Gastroesophageal sphincter (tissue), 4 donors: ENCODE measurements around the gene TEX22. TPM values are rescaled to one million over a fixed set of nuclear protein-coding genes. Genes with fewer than 3 reads are reported as not detected.
"Not testable (repeated sequence)": the region's sequence is repeated elsewhere in the genome, so short reads cannot be mapped to it uniquely, and the experiment has no call there.

ENCODE experiments used
- ATAC-seq: fragments of 150-250 bp; one replicate; pipeline ENCODE4 v1.9.1; 2016; ENCODE audit warnings: mild to moderate bottlenecking, moderate library complexity
- H3K27ac ChIP-seq, 4 donors: fragments of 200-600 bp; sonication (generic) in 3 of 4; 1 replicate in 3 of 4; 2 replicates in 1 of 4; pipeline ENCODE4 v1.5.1; 2016 to 2019
- H3K27me3 ChIP-seq: fragments of 200-600 bp; sonication (generic); one replicate; pipeline ENCODE4 v1.5.1; 2019
- H3K36me3 ChIP-seq, 2 donors: fragments of 200-600 bp; sonication (generic); one replicate each; pipeline ENCODE4 v1.5.1; 2019; ENCODE audit warnings: control low read depth in 1 of 2
- H3K4me1 ChIP-seq, 3 donors: fragments of 200-600 bp; sonication (generic); 1 replicate in 2 of 3; 2 replicates in 1 of 3; pipeline ENCODE4 v1.5.1; 2016 to 2019; ENCODE audit warnings: control low read depth in 2 of 3
- H3K4me3 ChIP-seq, 2 donors: fragments of 200-600 bp; sonication (generic); one replicate each; pipeline ENCODE4 v1.5.1; 2019; ENCODE audit warnings: mild to moderate bottlenecking in 1 of 2, moderate library complexity in 1 of 2
- H3K9me3 ChIP-seq, 3 donors: fragments of 200-600 bp; sonication (generic); one replicate each; pipeline ENCODE4 v1.5.1; 2017 to 2019; ENCODE audit warnings: control low read depth in 2 of 3
- CTCF ChIP-seq, 4 experiments: fragments of 200-600 bp in 2 of 4; fragments of 450-650 bp in 2 of 4; sonication (generic) in 1 of 4; IDR thresholded peaks; one replicate each; pipeline ENCODE4 v1.5.1; 2017 to 2019; ENCODE audit warnings: antibody characterized with exemption in 4 of 4, mild to moderate bottlenecking in 2 of 4, moderate library complexity in 2 of 4
- EP300 ChIP-seq: sonication (generic); formaldehyde crosslinking; IDR thresholded peaks from one replicate; pipeline ENCODE4 v1.6.1; 2017; ENCODE audit warnings: antibody characterized with exemption, mild to moderate bottlenecking
- POLR2A ChIP-seq, 2 donors: fragments of 450-650 bp; IDR thresholded peaks; one replicate each; pipeline ENCODE4 v1.6.1; 2017; ENCODE audit warnings: antibody characterized with exemption in 2 of 2, mild to moderate bottlenecking in 2 of 2, moderate library complexity in 1 of 2
- POLR2AphosphoS5 ChIP-seq: sonication (generic); formaldehyde crosslinking; IDR thresholded peaks from one replicate; pipeline ENCODE4 v1.6.1; 2017; ENCODE audit warnings: antibody characterized with exemption
- WGBS, 2 donors: methylation state at CpG; one replicate each; pipeline ENCODE4 v1.1.5; 2018; ENCODE audit warnings: low coverage in 1 of 2; 5-methylcytosine and 5-hydroxymethylcytosine counted together
- total RNA-seq, 4 donors: library from RNA; depleted of rRNA; stranded (reverse); fragments of >200 nt; gene quantifications; one replicate each; pipeline ENCODE4 v1.1.0, GENCODE V29; 2016

The TEX22 gene
- total RNA-seq, 4 donors from 2014 or later: 0.42 TPM; not detected in 3

DNA sequence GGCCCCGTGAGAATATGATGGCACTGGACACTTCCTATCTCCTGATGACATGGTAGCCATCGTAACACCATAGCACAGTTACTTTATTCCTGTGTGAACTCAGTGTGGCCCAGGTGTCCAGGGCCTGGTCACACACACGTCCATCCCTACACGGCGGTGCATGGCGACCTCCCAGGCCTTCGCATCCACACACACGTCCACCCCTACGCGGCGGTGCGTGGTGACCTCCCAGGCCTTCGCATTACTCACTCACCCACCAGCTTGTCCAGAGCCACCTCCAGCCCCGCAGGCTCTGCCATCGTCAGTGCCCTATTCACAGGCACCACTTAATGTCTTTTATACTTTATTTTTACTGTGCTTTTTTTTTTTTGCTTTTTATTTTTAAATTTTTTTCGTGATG lies 39.4 kb upstream of the TEX22 start:
- Histone ChIP-seq H3K9me3 (no peaks in the 10 kb centered on the region), H3K27me3 (no peaks in the 10 kb centered on the region), H3K36me3 (peaks cover 0 to 67% of the 10 kb centered on the region in 2 donors), H3K27ac (no peak overlapping the region), H3K4me3 (no peak overlapping the region), H3K4me1 (peaks cover 0 to 2% (median 0%) of the 10 kb centered on the region in 3 donors)
- WGBS, 2 donors: 91 to 93% methylated on average over 12 to 13 of the region's 16 CpGs
- ATAC-seq: no peak
- no peak for TF ChIP-seq EP300
- no peak for TF ChIP-seq POLR2A (IDR thresholded peaks at IDR 0.05)
- no peak for TF ChIP-seq CTCF (IDR thresholded peaks at IDR 0.05)
- TF ChIP-seq POLR2AphosphoS5: no peak

GRCh38 chr14:105361412-105361811 lies 36.9 kb upstream of the TEX22 start:
- not testable (repeated sequence) for ATAC-seq, H3K4me3 ChIP-seq, H3K27ac ChIP-seq, H3K27me3 ChIP-seq, H3K9me3 ChIP-seq
- Histone ChIP-seq H3K36me3 (peaks cover 0 to 43% of the 10 kb centered on the region in 2 donors), H3K4me1 (peaks cover 0 to 12% (median 0%) of the 10 kb centered on the region in 3 donors)
- WGBS, 2 donors: 100% methylated on average over 6 of the region's 10 CpGs; no CpG with 5 or more reads in 1 of the 2 donors

- peak; percentile 76 for ATAC-seq
- Histone ChIP-seq H3K4me1 (peaks cover 0 to 12% (median 0%) of the 10 kb centered on the region in 3 donors), H3K27me3 (no peaks in the 10 kb centered on the region), H3K36me3 (peaks cover 0 to 43% of the 10 kb centered on the region in 2 donors), H3K9me3 (no peaks in the 10 kb centered on the region), H3K27ac (no peak overlapping the region), H3K4me3 (peak overlapping the region in 1 of 2 donors; percentile 38)
- 3 to 24% methylated on average over 5 to 7 of the region's 58 CpGs for WGBS, 2 donors
- TF ChIP-seq POLR2AphosphoS5: no peak
- TF ChIP-seq POLR2A (IDR thresholded peaks at IDR 0.05): no peak
- TF ChIP-seq EP300: no peak
- TF ChIP-seq CTCF (IDR thresholded peaks at IDR 0.05): no peak
Measured at GRCh38 chr14:105363847-105364708, 34.3 kb upstream of the TEX22 start.

GRCh38 chr14:105365101-105365500 lies 33.2 kb upstream of the TEX22 start:
- Histone ChIP-seq H3K9me3 (no peaks in the 10 kb centered on the region), H3K4me3 (no peak overlapping the region), H3K27me3 (no peaks in the 10 kb centered on the region), H3K36me3 (peaks cover 0 to 48% of the 10 kb centered on the region in 2 donors), H3K27ac (no peak overlapping the region), H3K4me1 (peaks cover 0 to 12% (median 0%) of the 10 kb centered on the region in 3 donors)
- TF ChIP-seq CTCF (IDR thresholded peaks at IDR 0.05): no peak
- TF ChIP-seq EP300: no peak
- no peak for TF ChIP-seq POLR2A (IDR thresholded peaks at IDR 0.05)
- TF ChIP-seq POLR2AphosphoS5: no peak
- ATAC-seq: no peak
- WGBS, 2 donors: 68% methylated on average over 4 of the region's 11 CpGs; no CpG with 5 or more reads in 1 of the 2 donors

DNA sequence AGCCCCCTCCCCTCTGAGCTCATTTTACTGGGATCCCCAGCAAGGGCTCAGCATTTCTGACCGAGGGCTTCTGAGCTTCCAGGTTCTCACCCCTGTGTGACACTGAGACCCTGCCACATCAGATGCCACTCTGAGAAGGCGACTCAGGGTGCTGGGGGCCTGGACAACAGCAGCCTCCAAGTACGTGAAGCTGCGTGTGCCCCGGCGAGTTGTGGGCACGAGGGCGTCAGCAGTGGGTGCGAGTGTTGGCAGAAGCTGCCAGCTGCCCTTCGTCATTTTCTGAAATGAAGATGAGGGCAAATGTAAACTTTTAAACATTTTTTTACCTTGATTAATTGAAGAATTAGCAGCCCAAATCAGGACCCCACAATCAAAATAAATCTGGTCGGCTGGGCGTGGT lies 32.7 kb upstream of the TEX22 start:
- Histone ChIP-seq H3K27me3 (no peaks in the 10 kb centered on the region), H3K4me1 (peaks cover 0 to 13% (median 0%) of the 10 kb centered on the region in 3 donors), H3K27ac (no peak overlapping the region), H3K4me3 (no peak overlapping the region), H3K9me3 (no peaks in the 10 kb centered on the region), H3K36me3 (peaks cover 0 to 45% of the 10 kb centered on the region in 2 donors)
- ATAC-seq: no peak
- TF ChIP-seq EP300 (no peak), CTCF (IDR thresholded peaks at IDR 0.05) (no peak), POLR2A (IDR thresholded peaks at IDR 0.05) (no peak), POLR2AphosphoS5 (no peak)
- WGBS, 2 donors: 93 to 94% methylated on average over 4 to 10 of the region's 12 CpGs
